ENCODE results near the gene SHC2.

DNA sequence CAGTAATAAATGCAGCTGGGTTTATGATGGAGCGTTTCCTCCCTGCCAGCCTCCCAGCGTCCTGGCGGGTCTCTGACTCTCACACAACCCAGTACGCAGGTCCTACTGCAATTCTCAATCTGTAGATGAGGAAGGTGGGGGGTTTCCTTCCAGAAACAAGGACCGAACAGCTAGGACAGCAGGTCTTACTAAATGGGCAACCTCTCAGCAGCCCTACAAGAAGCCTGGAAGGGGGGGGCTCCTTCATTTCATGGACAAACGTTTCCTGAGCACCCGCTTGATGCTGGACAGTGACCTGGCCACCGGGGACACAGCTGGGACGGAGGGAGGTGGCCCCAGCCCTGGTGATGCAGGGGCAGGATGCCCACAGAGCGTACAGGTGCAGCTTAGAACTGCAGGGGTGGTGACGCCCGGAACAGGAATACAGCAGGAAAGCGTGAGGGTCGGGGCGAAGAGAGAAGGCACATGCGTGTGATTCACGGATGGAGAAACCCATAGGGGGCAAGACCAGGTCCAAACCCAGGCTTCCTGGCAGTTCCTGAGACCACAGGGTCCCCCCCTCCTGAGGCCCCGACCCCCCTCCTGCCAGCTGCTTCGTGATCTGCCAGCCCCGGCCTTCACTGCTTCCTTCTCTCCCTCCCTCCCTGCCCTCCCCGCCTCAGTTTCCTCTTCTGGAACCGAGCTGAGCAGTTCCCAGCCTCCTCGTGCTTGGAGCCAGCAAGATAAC, 51.2 kb downstream of the SHC2 start:
- TF ChIP-seq POLR2AphosphoS5 (IDR thresholded peaks at IDR 0.05; ENCODE audit: borderline replicate concordance, low read depth, low read length): no peak
- no peak for TF ChIP-seq FOXP2 (optimal IDR thresholded peaks at IDR 0.05; ENCODE audit: control extremely low read depth, extremely low read length, insufficient read depth)

All from SK-N-MC (cell line).